GM23248 (cell line): Measurements from ENCODE around the gene CKAP4. TPM values are rescaled to one million over a fixed set of nuclear protein-coding genes. Genes with fewer than 3 reads are reported as not detected.

Source experiments
- DNase-seq: peaks from one replicate; pipeline ENCODE4 v3.0.0-alpha.2; 2015
- H2AFZ ChIP-seq: fragments of 200-600 bp; sonication (generic); 2 replicates; pipeline ENCODE4 v1.6.1; 2016; ENCODE audit warnings: antibody characterized with exemption
- H3F3A ChIP-seq: fragments of 200-600 bp; sonication (generic); 2 replicates; pipeline ENCODE4 v1.6.1; 2016; ENCODE audit warnings: mild to moderate bottlenecking, antibody characterized with exemption, mixed run types; ENCODE audit not compliant: insufficient read depth
- H3K27ac ChIP-seq: fragments of 200-600 bp; sonication (generic); 2 replicates; pipeline ENCODE4 v1.5.1; 2016; ENCODE audit warnings: mild to moderate bottlenecking
- H3K27me3 ChIP-seq: fragments of 200-600 bp; sonication (generic); replicated peaks from 2 replicates; pipeline ENCODE4 v1.6.1; 2016; ENCODE audit warnings: mild to moderate bottlenecking; ENCODE audit not compliant: insufficient read depth
- H3K36me3 ChIP-seq: fragments of 200-600 bp; sonication (generic); 2 replicates; pipeline ENCODE4 v1.6.1; 2016; ENCODE audit warnings: low read depth, mild to moderate bottlenecking
- H3K4me1 ChIP-seq: fragments of 200-600 bp; sonication (generic); 2 replicates; pipeline ENCODE4 v1.6.1; 2016; ENCODE audit warnings: mild to moderate bottlenecking; ENCODE audit not compliant: insufficient read depth
- H3K4me2 ChIP-seq: fragments of 200-600 bp; sonication (generic); one replicate; pipeline ENCODE4 v1.6.1; 2016; ENCODE audit warnings: mild to moderate bottlenecking; ENCODE audit not compliant: unreplicated experiment
- H3K4me3 ChIP-seq: fragments of 200-600 bp; sonication (generic); 2 replicates; pipeline ENCODE4 v1.5.1; 2016; ENCODE audit warnings: mild to moderate bottlenecking
- H3K79me2 ChIP-seq: fragments of 200-600 bp; sonication (generic); 2 replicates; pipeline ENCODE4 v1.6.1; 2016; ENCODE audit warnings: mild to moderate bottlenecking; ENCODE audit not compliant: insufficient read depth
- H3K9ac ChIP-seq: fragments of 200-600 bp; sonication (generic); 2 replicates; pipeline ENCODE4 v1.6.1; 2016; ENCODE audit warnings: mild to moderate bottlenecking
- H3K9me2 ChIP-seq: fragments of 200-600 bp; sonication (generic); 2 replicates; pipeline ENCODE4 v1.6.1; 2016; ENCODE audit warnings: mixed run types, mild to moderate bottlenecking, moderate library complexity; ENCODE audit not compliant: insufficient read depth
- H3K9me3 ChIP-seq: fragments of 200-600 bp; sonication (generic); one replicate; pipeline ENCODE4 v1.6.1; 2017; ENCODE audit warnings: low read depth
- H4K20me1 ChIP-seq: fragments of 200-600 bp; sonication (generic); 2 replicates; pipeline ENCODE4 v1.6.0; 2016; ENCODE audit not compliant: insufficient read depth
- EZH2 ChIP-seq: fragments of 200-600 bp; sonication (generic); IDR thresholded peaks from 2 replicates; pipeline ENCODE4 v1.6.1; 2018; ENCODE audit warnings: antibody characterized with exemption, mild to moderate bottlenecking; ENCODE audit not compliant: insufficient read depth, poor library complexity, severe bottlenecking
- EZH2phosphoT487 ChIP-seq: fragments of 200-600 bp; sonication (generic); IDR thresholded peaks from 2 replicates; pipeline ENCODE4 v1.6.1; 2018; ENCODE audit warnings: antibody characterized with exemption, moderate library complexity, mild to moderate bottlenecking, low read depth; ENCODE audit not compliant: insufficient read depth
- WGBS, 2 experiments: methylation state at CpG; one replicate each; pipeline ENCODE4 v1.1.6; 2015 to 2017; ENCODE audit warnings: low lambda C conversion rate in 2 of 2, low coverage in 1 of 2; ENCODE audit errors: missing lambda C conversion rate in 2 of 2; 5-methylcytosine and 5-hydroxymethylcytosine counted together
- in situ Hi-C: fragments of 300-500 bp; cut with MboI; formaldehyde crosslinking; loops from 2 replicates; pipeline ENCODE4 v1.15.0; 2020
- polyA plus RNA-seq: library from polyadenylated mRNA; unstranded; fragments of >200 nt; fragmentation: Nextera tagmentation; extraction: Ambion mirVana; gene quantifications from 2 replicates; pipeline ENCODE4 v1.2.1, GENCODE V29; 2016
- total RNA-seq: library from RNA; depleted of rRNA; stranded (reverse); fragments of >200 nt; shearing (Covaris generic); gene quantifications from 2 replicates; pipeline ENCODE4 v1.2.3, GENCODE V29; 2014

Gene CKAP4
- total and polyA plus RNA-seq, 2 experiments from 2014 or later: 219 to 318 TPM

DNA sequence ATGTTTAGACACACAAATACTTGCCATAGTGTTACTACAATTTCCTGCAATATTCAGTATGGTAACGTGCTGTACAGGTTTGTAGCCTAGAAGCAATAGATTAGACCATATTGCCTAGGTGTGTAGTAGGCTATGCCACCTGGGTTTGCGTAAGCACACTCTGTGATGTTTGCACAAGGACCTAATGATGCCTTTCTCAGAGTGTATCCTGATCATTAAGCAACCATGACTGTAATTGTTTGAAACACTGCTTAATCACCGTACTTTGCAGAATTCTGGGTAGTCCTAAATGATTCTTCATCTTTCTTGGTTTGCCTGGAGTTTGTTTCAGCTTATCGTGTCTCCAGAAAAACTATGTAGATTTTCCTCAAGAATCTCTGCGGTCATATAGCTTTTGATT lies 43.5 kb upstream of the CKAP4 start:
- Histone ChIP-seq H3K4me2 (no peak overlapping the region), H3K9me3 (no peaks in the 10 kb centered on the region), H3K4me1 (peaks cover 24% of the 10 kb centered on the region), H3K27me3 (no peaks in the 10 kb centered on the region), H3K4me3 (no peak overlapping the region), H3K9me2 (no peaks in the 10 kb centered on the region), H3K79me2 (no peaks in the 10 kb centered on the region), H4K20me1 (no peaks in the 10 kb centered on the region), H3K27ac (no peak overlapping the region), H3F3A (peaks cover 13% of the 10 kb centered on the region; the same call in 1 of the 2 replicates), H3K36me3 (no peaks in the 10 kb centered on the region), H3K9ac (no peak overlapping the region), H2AFZ (no peak overlapping the region)
- WGBS, 2 experiments: 86 to 90% methylated on average over 5 of the region's 5 CpGs
- in situ Hi-C loops: no loop called here
- TF ChIP-seq EZH2: no peak
- TF ChIP-seq EZH2phosphoT487: no peak
- DNase-seq: no peak

- no peak for TF ChIP-seq EZH2phosphoT487
- no peak for TF ChIP-seq EZH2
- no peaks in the 10 kb centered on the region for H3K9me3 ChIP-seq
These were observed 42.8 kb upstream of the CKAP4 start for GRCh38 chr12:106290666-106291065.

GRCh38 chr12:106289196-106289681 lies 41.4 kb upstream of the CKAP4 start:
- in situ Hi-C loops: no loop called here
- Histone ChIP-seq H3K9me2 (no peaks in the 10 kb centered on the region), H3F3A (peaks cover 9% of the 10 kb centered on the region; the same call in 1 of the 2 replicates), H3K79me2 (no peaks in the 10 kb centered on the region), H3K9me3 (no peaks in the 10 kb centered on the region), H3K27ac (peak overlapping the region; percentile 89), H3K27me3 (no peaks in the 10 kb centered on the region), H3K36me3 (no peaks in the 10 kb centered on the region), H3K4me3 (no peak overlapping the region), H3K4me1 (peaks cover 16% of the 10 kb centered on the region), H2AFZ (peak overlapping the region; percentile 69), H4K20me1 (no peaks in the 10 kb centered on the region), H3K4me2 (peak overlapping the region; percentile 1), H3K9ac (peak overlapping the region; percentile 63)
- WGBS, 2 experiments: 57 to 94% methylated on average over 1 of the region's 1 CpG
- TF ChIP-seq EZH2phosphoT487: no peak
- no peak for TF ChIP-seq EZH2
- peak; percentile 55 for DNase-seq

More at GRCh38 chr12:106290666-106291065, 42.8 kb upstream of the CKAP4 start:
- in situ Hi-C loops: no loop called here
- H4K20me1 ChIP-seq: no peaks in the 10 kb centered on the region
- H3K9me2 ChIP-seq: no peaks in the 10 kb centered on the region
- no peak overlapping the region for H3K27ac ChIP-seq
- no peak overlapping the region for H3K4me3 ChIP-seq
- no peak overlapping the region for H3K9ac ChIP-seq
- no peaks in the 10 kb centered on the region for H3K27me3 ChIP-seq
- WGBS, 2 experiments: 70 to 79% methylated on average over 2 of the region's 2 CpGs
- H3F3A ChIP-seq: peaks cover 9% of the 10 kb centered on the region; the same call in 1 of the 2 replicates
- no peaks in the 10 kb centered on the region for H3K36me3 ChIP-seq
- no peak for DNase-seq
- no peak overlapping the region for H3K4me2 ChIP-seq
- H3K79me2 ChIP-seq: no peaks in the 10 kb centered on the region
- H2AFZ ChIP-seq: no peak overlapping the region
- H3K4me1 ChIP-seq: peaks cover 18% of the 10 kb centered on the region

- H3K36me3 ChIP-seq: no peaks in the 10 kb centered on the region
- peak overlapping the region; percentile 63 for H3K9ac ChIP-seq
- H3K79me2 ChIP-seq: no peaks in the 10 kb centered on the region
- peaks cover 16% of the 10 kb centered on the region for H3K4me1 ChIP-seq
- TF ChIP-seq EZH2: no peak
- no peak for TF ChIP-seq EZH2phosphoT487
- H3K9me3 ChIP-seq: no peaks in the 10 kb centered on the region
- H3F3A ChIP-seq: peaks cover 9% of the 10 kb centered on the region; the same call in 1 of the 2 replicates
- peak overlapping the region; percentile 89 for H3K27ac ChIP-seq
- H2AFZ ChIP-seq: peak overlapping the region; percentile 69
- H3K4me3 ChIP-seq: no peak overlapping the region
- H3K27me3 ChIP-seq: no peaks in the 10 kb centered on the region
- H3K4me2 ChIP-seq: peak overlapping the region; percentile 1
- peak; percentile 96 for DNase-seq
- 35 to 41% methylated on average over 9 of the region's 9 CpGs for WGBS, 2 experiments
- in situ Hi-C loops: no loop called here
- no peaks in the 10 kb centered on the region for H3K9me2 ChIP-seq
- no peaks in the 10 kb centered on the region for H4K20me1 ChIP-seq
These were observed 40.8 kb upstream of the CKAP4 start for GRCh38 chr12:106288494-106289195.
